WTC11 (cell line): ENCODE results near the gene WNK1.

Source experiments
- ATF3 ChIP-seq: sonication (generic); formaldehyde crosslinking; conservative IDR thresholded peaks from 2 replicates; pipeline ENCODE4 v1.8.1; 2022; ENCODE audit warnings: mild to moderate bottlenecking, missing genetic modification reagents
- CBFB ChIP-seq: sonication (generic); formaldehyde crosslinking; IDR thresholded peaks from 2 replicates; pipeline ENCODE4 v1.8.1; 2022; ENCODE audit warnings: mild to moderate bottlenecking, low read depth, missing genetic modification reagents
- CREM ChIP-seq: sonication (generic); formaldehyde crosslinking; IDR thresholded peaks from 2 replicates; pipeline ENCODE4 v1.8.1; 2022; ENCODE audit warnings: mild to moderate bottlenecking, missing genetic modification reagents, moderate library complexity
- CTCF ChIP-seq: fragments of 200-600 bp; IDR thresholded peaks from 2 replicates; pipeline ENCODE4 v1.8.0; 2022; ENCODE audit warnings: antibody characterized with exemption
- E2F1 ChIP-seq: sonication (generic); formaldehyde crosslinking; IDR thresholded peaks from 2 replicates; pipeline ENCODE4 v1.8.0; 2022; ENCODE audit warnings: mild to moderate bottlenecking, missing genetic modification reagents
- E2F4 ChIP-seq: sonication (generic); formaldehyde crosslinking; IDR thresholded peaks from 2 replicates; pipeline ENCODE4 v1.8.1; 2022; ENCODE audit warnings: low read depth, mild to moderate bottlenecking, moderate library complexity, missing genetic modification reagents, borderline replicate concordance
- GRHL2 ChIP-seq: fragments of 250-450 bp; sonication (Bioruptor Pico); IDR thresholded peaks from 2 replicates; pipeline ENCODE4 v1.8.0; 2022; ENCODE audit warnings: mild to moderate bottlenecking, moderate library complexity; ENCODE audit not compliant: insufficient replicate concordance, severe bottlenecking
- MAX ChIP-seq: sonication (generic); formaldehyde crosslinking; IDR thresholded peaks from 2 replicates; pipeline ENCODE4 v1.8.0; 2022; ENCODE audit warnings: mild to moderate bottlenecking, missing genetic modification reagents
- MYBL2 ChIP-seq: sonication (generic); formaldehyde crosslinking; IDR thresholded peaks from 2 replicates; pipeline ENCODE4 v1.8.1; 2023; ENCODE audit warnings: mild to moderate bottlenecking, moderate library complexity, missing genetic modification reagents
- NR1H2 ChIP-seq: sonication (generic); formaldehyde crosslinking; IDR thresholded peaks from 2 replicates; pipeline ENCODE4 v1.9.0; 2021; ENCODE audit warnings: mild to moderate bottlenecking, moderate library complexity, missing genetic modification reagents
- ZNF232 ChIP-seq: sonication (generic); formaldehyde crosslinking; IDR thresholded peaks from 2 replicates; pipeline ENCODE4 v1.8.0; 2022; ENCODE audit warnings: mild to moderate bottlenecking, missing genetic modification reagents
- ZNF423 ChIP-seq: fragments of 250-450 bp; sonication (Bioruptor Pico); IDR thresholded peaks from 2 replicates; pipeline ENCODE4 v2.1.2; 2022; ENCODE audit warnings: mild to moderate bottlenecking, moderate library complexity

GRCh38 chr12:718756-719102 lies 33.6 kb upstream of the WNK1 start:
- TF ChIP-seq ZNF232, result no peak
- TF ChIP-seq CTCF, result no peak
- no peak for TF ChIP-seq ZNF423 (CRISPR knock-in tag)
- TF ChIP-seq E2F4 (CRISPR knock-in tag), result no peak
- no peak for TF ChIP-seq GRHL2 (CRISPR knock-in tag)
- TF ChIP-seq MAX, result no peak
- TF ChIP-seq CBFB (CRISPR knock-in tag), result no peak
- TF ChIP-seq NR1H2 (CRISPR knock-in tag), result no peak
- no peak for TF ChIP-seq E2F1 (CRISPR knock-in tag)
- no peak for TF ChIP-seq CREM (CRISPR knock-in tag)
- TF ChIP-seq MYBL2 (CRISPR knock-in tag), result no peak
- no peak for TF ChIP-seq ATF3 (CRISPR knock-in tag)
